Measurements from ENCODE around the gene CD82. TPM values are rescaled to one million over a fixed set of nuclear protein-coding genes. Genes with fewer than 3 reads are reported as not detected.

Gene CD82
- total and polyA plus RNA-seq, 2 of the 8 experiments (the other 6 are each of a cell fraction or from before 2014, with no cell fraction given) = 7.9 to 10.3 TPM

- CTCF ChIA-PET (ENCODE audit: partially characterized antibody) = interaction anchor here (0.6 to 8.8 kb wide), 70 partner anchors 8 to 437 kb away, joined by 3 to 182 read pairs (median 4); partner anchors contain the start of gene CD82
- no peak overlapping the region for H3K18ac ChIP-seq (ENCODE audit: extremely low read depth, low read length)
- POLR2A ChIA-PET (ENCODE audit: partially characterized antibody) = interaction anchor here (1.7 kb wide), 1 partner anchor 57 kb away, joined by 6 read pairs; no protein-coding TSS in a partner anchor
- TF ChIP-seq POLR2A (IDR thresholded peaks at IDR 0.05; ENCODE audit: control extremely low read depth in 1 of 2, low read depth in 2 of 2, low read length in 2 of 2) = no peak
- TF ChIP-seq RXRA (IDR thresholded peaks at IDR 0.05; ENCODE audit: insufficient read depth, low read depth, low read length) = no peak
- TF ChIP-seq TCF12 (IDR thresholded peaks at IDR 0.05; ENCODE audit: low read depth, low read length) = no peak
- no peak for TF ChIP-seq BCL11A (IDR thresholded peaks at IDR 0.05; ENCODE audit: low read depth in 2 of 2, low read length in 2 of 2)
- no peak for TF ChIP-seq POU5F1 (IDR thresholded peaks at IDR 0.05; ENCODE audit: low read depth, low read length)
- TF ChIP-seq CHD1 (IDR thresholded peaks at IDR 0.05; ENCODE audit: low read depth, low read length) = no peak
- no peak for TF ChIP-seq CREB1 (IDR thresholded peaks at IDR 0.05)
- no peak for TF ChIP-seq RBBP5 (IDR thresholded peaks at IDR 0.05; ENCODE audit: borderline replicate concordance, low read depth, low read length)
- no peak for TF ChIP-seq RAD21 (IDR thresholded peaks at IDR 0.05 in 1 of 2, conservative IDR thresholded peaks at IDR 0.05 in 1 of 2; ENCODE audit: low read depth in 2 of 2, low read length in 2 of 2)
- no peak for TF ChIP-seq ZNF274 (IDR thresholded peaks at IDR 0.05; ENCODE audit: borderline replicate concordance, extremely low read depth, low read length)
- no peak for TF ChIP-seq JUN (IDR thresholded peaks at IDR 0.05; ENCODE audit: low read depth, low read length)
Measured at GRCh38 chr11:44615913-44616791, 50.7 kb downstream of the CD82 start.

More at GRCh38 chr11:44615913-44616791, 50.7 kb downstream of the CD82 start:
- H3K9ac ChIP-seq (replicated peaks in 1 of 4; ENCODE audit: extremely low read depth in 1 of 4, low read depth in 3 of 4, low read length in 3 of 4) = no peak overlapping the region
- H3K9me3 ChIP-seq (ENCODE audit: insufficient read depth in 2 of 2, low read depth in 1 of 2, low read length in 1 of 2) = no peaks in the 10 kb centered on the region
- no peak overlapping the region for H3K4me3 ChIP-seq (ENCODE audit: extremely low read depth in 1 of 4, insufficient read depth in 2 of 4, low read depth in 3 of 4, low read length in 4 of 4)
- no peaks in the 10 kb centered on the region for H3K79me1 ChIP-seq (ENCODE audit: low read depth, low read length)
- H3K27me3 ChIP-seq (replicated peaks in 1 of 4; ENCODE audit: control insufficient read depth in 3 of 4, extremely low read depth in 1 of 4, insufficient read depth in 3 of 4, low read length in 3 of 4) = peaks cover 0 to under 1% (median 0%) of the 10 kb centered on the region in 4 experiments; a peak in 2 of 7 replicates
- no peak overlapping the region for H3K27ac ChIP-seq (ENCODE audit: low read depth, low read length)
- H3K14ac ChIP-seq (ENCODE audit: insufficient read length) = no peak overlapping the region
- H2BK5ac ChIP-seq (ENCODE audit: low read depth, low read length) = 0 out of 2 replicates have a peak overlapping the region, but pooled peaks have one; percentile 8
- no peak overlapping the region for H2BK20ac ChIP-seq (ENCODE audit: low read length)
- H3K23me2 ChIP-seq (ENCODE audit: low read depth, low read length) = no peaks in the 10 kb centered on the region
- no peak overlapping the region for H4K8ac ChIP-seq (ENCODE audit: extremely low read depth, insufficient read depth, low read length)
- no peaks in the 10 kb centered on the region for H3K36me3 ChIP-seq (ENCODE audit: control insufficient read depth in 2 of 4, insufficient read depth in 4 of 4, low read length in 3 of 4)
- H2BK12ac ChIP-seq (ENCODE audit: low read depth, low read length) = peak overlapping the region; percentile 79; the same call in 1 of the 2 replicates
- no peaks in the 10 kb centered on the region for H4K20me1 ChIP-seq (replicated peaks in 1 of 2; ENCODE audit: control insufficient read depth in 1 of 2, insufficient read depth in 2 of 2, low read length in 2 of 2)
- 83% methylated on average over 14 of the region's 14 CpGs; no CpG with 5 or more reads in 1 of the 2 experiments for WGBS, 2 experiments (ENCODE audit: extremely low coverage in 1 of 2, insufficient coverage in 1 of 2, insufficient read length in 1 of 2, insufficient replicate concordance in 2 of 2, low coverage in 1 of 2, low lambda C conversion rate in 2 of 2, missing lambda C conversion rate in 1 of 2)
- H4K5ac ChIP-seq (ENCODE audit: insufficient read length, low read depth, low read length) = no peak overlapping the region
- no peak overlapping the region for H2BK15ac ChIP-seq (ENCODE audit: low read length)
- DNase-seq (ENCODE audit: low read depth in 1 of 2, low spot score in 2 of 2) (no peak), FAIRE-seq (no peak)
- H4K91ac ChIP-seq (replicated peaks; ENCODE audit: insufficient read length, low read length) = no peak overlapping the region
- H2AFZ ChIP-seq (ENCODE audit: low read length) = no peak overlapping the region
- H3K4me2 ChIP-seq (ENCODE audit: insufficient read depth in 1 of 2, low read depth in 2 of 2, low read length in 2 of 2) = no peak overlapping the region
- H3K4me1 ChIP-seq (replicated peaks in 1 of 4; ENCODE audit: control insufficient read depth in 3 of 4, insufficient read depth in 4 of 4, low read length in 3 of 4) = peaks cover 0 to 9% (median 1%) of the 10 kb centered on the region in 4 experiments; a peak in 3 of 7 replicates
- H3K56ac ChIP-seq (replicated peaks; ENCODE audit: insufficient read length, low read depth, low read length) = no peak overlapping the region
- H2BK120ac ChIP-seq (replicated peaks; ENCODE audit: low read depth, low read length) = no peak overlapping the region
- H3K79me2 ChIP-seq (ENCODE audit: control insufficient read depth in 1 of 2, insufficient read depth in 2 of 2, low read length in 2 of 2) = no peaks in the 10 kb centered on the region
- no peak overlapping the region for H2AK5ac ChIP-seq (ENCODE audit: low read depth, low read length)
- H3K23ac ChIP-seq (ENCODE audit: insufficient read length) = no peak overlapping the region
- H3K4ac ChIP-seq (replicated peaks; ENCODE audit: insufficient read length, low read depth, low read length) = no peak overlapping the region
